Stimulated activated CD4-positive, alpha-beta T cell treated with anti-CD3 and anti-CD28 coated beads, Interleukin-2, amount 100 ng/mL, for 24 hours (primary cell): Measurements from ENCODE around the gene NCOA7.
"Not testable (repeated sequence)": the region's sequence is repeated elsewhere in the genome, so short reads cannot be mapped to it uniquely, and the experiment has no call there.

Source experiments
- DNase-seq, 2 donors: peaks; one replicate each; pipeline ENCODE4 v3.0.0-alpha.2; 2020

Gene NCOA7

DNA sequence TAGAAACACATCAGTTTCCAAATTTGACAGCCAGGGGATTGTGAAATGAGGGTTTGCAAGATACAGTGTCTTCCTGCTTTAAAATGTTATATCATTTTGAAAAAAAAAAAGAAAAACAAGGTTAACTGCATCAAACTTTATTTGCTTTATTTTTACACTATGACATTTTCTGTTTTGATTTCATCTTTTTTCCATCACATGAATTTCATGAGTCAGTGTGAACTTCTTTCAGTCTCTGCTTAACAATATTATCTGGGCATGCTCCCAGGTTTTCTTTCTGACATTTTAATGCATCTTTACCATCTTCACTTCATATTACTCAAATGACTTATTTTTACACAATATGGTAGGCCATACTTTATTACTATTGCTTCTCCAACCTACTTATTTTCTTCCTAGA, 1.9 kb downstream of the NCOA7 start:
- DNase-seq, result no peak

DNA sequence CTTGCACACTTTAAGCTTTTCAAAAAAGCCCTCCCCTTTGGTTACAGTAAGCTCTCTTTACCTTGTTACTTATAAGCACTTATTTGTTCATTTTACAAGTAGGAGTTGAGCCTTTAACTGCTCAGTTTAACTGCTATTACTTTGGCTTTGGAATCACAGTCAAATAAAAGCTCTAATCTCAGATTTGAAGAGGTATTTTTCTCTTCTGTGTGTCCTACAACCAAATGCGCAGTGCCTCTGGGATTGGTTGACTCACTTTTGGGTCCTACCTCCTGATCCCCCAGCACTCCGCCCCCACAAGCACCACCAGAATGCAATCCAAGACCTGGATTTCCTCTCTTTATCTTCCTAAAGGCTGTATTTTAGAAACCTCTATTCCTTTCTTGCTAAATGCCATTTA, 2.5 kb downstream of the NCOA7 start:
- DNase-seq, result no peak

DNA sequence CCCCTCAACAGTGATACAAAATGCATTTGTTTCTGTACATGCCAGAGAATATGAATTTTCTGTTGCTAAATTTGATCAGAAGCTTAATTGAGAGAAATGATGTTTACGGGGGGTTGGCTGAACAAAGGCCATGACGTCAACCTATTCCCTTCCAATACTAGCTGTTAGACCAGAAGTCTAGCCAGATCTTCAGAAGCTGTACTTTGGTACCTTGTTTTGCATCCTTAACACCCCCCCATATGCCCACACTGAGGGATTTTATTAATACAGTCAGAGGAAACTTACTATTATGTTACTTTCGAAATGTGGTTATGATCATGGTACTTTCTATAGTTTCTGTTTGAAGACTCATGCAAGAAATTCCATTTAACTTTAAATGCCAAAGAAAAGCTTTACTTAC, 3.1 kb downstream of the NCOA7 start:
- peak in 1 of 2 donors; percentile 32 for DNase-seq

DNA sequence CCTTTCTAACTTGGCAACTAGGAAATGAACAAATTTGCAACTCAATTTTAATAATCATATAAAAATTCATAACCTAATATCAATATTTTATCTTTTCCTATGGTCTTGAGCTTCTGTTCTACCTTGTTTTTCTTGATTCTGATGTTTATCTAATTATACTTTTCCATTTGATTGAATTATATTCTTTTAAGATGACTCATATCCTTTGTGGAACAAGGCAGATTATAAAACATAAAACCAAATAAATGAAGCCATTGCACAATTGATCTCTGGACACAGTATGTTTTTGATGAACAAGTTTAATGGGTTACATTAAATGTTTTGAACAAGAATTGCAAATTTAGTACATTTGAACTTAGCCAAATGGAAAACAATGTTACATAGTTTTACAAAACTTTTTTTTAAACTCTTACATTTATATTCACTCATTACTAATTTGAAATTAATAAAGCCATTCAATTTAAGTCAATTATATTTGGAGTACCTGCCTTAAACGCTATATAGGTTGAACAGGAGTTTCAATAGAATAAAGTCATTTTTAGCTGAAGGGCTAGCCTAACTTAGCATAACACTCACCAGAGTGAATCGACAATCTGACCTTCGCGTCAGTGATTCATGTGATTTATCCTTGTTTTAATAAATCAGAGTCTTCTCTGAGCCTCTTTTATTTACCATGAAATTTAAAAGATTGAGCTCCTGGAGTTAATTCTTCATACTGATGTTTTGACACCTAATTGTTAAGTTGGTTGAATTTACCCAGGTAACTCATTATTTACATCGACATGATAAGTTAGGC, 3.8 kb downstream of the NCOA7 start:
- no peak for DNase-seq

DNA sequence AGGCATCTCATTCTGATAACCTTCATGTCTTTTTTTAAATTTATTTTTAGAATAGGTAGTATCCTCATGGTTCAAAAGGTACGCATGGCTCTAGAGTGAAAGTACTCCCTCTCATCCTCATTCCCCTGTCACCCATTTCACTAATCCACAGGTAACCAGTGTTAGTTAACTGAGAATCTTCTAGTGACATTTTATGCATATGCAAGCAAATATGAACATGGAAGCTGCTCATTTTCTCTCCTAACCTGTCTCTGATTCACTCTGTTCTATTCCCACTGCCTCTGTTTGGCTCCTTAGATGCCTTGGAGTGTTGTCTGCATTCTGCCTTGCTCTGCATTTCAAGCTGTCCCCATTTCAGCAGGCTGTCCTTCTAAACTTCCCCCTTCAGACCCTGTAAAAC, 4.5 kb downstream of the NCOA7 start:
- no peak for DNase-seq

DNA sequence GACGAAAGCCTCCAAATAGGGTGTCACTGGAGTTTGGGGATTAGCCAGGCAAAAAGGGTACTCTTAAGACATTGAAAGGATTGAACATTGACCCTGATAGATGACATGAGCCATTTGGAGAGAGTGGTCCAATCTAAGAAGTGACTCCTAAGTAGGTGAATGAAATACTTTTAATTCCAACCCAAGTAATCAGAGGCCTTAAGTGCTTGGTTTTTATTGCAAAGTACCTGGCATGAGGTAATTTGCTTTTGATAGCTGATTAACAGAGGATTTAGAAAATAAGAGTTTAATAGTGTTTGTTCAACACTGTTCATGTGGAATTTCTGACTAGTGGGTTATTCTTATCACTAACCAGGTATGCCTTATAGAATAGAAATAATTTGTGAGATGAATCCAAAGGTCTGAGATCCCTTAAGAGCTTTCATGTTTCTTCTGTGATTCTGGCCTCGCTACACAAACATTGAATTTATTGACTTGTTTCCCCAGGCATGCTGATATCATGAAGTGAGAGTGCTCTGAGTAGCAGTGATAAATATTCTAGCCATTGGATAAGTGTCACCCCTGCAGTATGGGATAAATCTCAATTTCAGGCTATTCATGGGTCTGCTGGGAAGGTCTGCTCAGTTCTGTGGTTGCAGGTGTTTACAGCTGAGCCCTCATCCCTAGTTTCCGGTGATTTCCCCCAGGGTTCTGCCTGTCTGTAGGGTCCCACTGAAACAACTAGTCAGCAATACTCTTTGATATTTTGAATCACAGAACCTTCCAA, 6.5 kb downstream of the NCOA7 start:
- DNase-seq, result no peak

DNA sequence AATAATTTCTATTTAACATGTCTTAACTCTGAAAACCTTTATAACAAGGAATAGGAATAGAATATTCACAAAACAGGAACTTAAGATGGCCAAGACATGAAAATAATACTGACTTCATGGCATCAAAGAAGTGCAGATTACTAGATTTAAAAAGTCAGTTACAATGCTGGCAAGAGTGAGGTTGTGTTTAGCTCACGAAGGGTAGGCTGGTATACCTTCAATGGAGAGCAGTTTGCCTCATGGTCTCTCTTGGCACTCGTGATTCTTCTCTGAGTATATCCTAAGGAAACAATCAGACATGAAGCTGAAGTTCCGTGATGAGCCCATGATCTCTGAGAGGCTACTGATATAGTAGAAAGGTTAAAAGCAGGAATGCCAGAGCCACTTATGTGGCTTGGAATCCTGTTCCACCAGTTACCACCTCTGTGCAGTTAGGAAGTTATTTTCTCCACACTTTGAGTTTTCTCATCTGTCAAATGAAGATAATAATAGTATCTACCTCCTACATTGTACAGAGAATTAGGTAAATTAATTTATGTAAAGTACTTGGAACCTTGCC, 7.2 kb downstream of the NCOA7 start:
- no peak for DNase-seq

DNA sequence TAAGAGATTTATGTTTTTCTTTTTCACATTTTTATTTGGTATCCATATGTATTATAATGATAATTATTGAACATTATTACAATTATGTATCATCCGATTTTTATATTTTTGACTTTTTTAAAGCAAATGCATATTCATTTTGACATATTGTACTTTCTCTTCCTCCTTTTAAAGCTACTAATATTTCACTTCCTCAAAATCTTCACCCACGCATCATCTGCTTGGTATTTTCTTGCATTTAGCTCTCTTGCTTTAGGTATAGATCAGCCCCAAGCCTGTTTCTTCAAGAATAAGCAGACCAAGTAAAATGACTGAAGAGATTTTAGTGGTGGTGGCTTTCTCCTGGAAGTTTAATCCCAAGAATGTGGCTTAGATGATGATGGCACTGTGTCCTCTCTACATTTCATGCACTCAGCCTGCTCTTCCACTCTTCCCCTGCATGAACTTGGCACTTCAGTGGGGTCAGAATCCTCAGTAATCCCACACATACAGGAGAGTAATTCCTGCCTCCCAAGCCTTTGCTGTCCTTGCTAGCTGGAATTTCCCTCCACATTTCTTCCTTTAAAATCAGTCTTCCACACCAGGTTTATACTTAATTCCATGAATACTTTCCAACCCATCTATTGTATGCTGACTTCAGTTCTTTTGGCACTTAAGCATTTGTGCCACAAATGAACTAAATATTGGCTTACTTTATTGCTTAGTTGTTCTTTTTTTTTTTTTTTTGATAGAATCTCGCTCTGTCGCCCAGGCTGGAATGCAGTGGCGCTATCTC, 8.2 kb downstream of the NCOA7 start:
- DNase-seq, result no peak

DNA sequence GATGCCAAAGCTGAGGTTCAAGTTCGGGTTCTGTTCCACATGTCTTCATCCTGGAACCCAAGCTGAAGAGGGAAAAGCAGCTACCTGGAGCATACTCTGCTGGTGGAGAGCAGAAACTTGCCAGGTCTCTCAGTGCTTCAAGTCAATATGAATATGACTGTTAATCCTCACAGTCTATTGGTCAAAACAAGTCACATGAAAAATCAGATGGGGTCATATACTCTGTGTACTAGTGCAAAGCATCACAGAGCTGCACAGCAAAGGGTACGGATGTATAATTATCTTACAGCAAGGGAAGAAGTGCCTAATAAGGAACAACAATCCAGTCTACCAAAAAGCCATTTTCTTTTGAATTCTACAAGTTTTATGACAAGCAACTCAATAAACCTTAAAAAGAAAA, 11.6 kb downstream of the NCOA7 start:
- no peak for DNase-seq

DNA sequence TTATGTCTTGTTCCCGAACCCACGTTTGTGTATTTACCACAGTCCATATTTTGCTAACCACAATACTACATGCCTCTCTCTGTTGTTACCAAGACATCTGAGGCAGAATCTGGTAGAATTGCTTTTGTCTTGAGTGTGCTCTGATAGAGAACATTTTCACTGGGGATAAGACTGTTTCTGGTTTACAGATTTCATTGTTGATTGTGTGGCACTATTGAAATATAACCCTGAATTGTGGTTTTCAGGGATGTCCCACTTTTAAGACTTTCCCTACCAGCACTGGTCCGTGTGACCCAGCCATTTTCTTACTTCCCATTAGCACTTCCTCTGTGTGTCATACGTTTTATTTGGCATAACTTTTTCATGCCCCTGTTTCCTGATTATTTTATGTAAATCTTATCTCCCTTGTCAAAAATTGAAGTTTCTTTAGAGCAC, 12.2 kb downstream of the NCOA7 start:
- DNase-seq, result no peak

DNA sequence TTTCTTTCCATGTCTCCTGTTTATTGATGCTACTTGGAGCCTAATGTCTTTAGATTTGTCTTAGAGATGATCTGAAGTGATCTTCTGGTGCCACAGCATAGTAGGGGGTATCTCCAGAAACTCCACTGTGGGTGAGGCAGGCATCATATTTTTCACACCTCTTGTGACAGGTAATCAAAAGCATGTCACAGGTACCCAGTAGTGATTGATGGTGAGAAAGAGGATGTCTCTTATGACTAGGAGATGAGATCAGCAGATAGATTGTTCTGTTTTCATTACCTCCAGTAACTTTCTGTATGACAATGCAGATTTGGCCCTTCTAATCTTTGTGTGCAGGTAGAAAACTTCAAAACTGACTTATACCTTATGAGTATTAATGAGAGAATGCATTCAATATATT, 13.5 kb downstream of the NCOA7 start:
- peak in 1 of 2 donors; percentile 41 for DNase-seq

DNA sequence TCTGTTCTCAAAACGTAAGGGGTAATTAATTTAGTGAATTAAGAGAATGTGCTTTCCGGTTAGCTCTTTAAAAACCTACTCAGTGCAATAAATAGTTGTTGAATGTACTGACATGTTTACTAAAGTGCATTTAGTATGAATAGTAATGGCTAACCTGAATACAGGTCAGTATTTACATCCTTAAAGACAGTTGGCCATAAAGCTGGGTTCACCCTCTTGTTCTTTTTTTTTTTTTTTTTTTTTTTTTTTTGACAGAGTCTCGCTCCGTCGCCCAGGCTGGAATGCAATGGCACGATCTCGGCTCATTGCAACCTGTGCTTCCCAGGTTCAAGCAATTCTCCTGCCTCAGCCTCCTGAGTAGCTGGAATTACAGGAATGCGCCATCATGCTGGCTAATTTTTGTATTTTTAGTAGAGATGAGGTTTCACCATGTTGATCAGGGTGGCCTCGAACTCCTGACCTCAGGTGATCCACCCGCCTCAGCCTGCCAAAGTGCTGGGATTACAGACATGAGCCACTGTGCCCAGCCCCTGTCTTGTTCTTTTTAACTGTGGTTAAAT, 14.2 kb downstream of the NCOA7 start:
- not testable (repeated sequence) for DNase-seq

DNA sequence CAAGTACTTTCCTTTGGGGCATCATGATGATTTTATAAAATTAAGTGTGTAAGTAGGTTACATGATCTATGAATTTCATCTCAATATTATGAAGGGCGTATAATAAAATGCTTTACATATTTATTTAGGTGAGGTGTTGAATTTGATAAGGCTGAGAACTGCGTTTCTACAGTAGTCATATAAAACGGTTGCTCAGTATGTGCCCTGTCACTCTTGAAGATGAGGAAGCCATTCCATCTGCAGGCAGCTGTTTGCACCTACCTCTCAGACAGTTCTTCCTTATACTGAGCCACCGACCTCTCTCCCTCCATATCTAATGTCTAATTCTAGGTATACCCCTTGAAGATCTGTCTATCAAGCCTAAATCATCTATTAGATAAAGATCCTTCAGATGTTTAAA, 16.1 kb downstream of the NCOA7 start:
- DNase-seq, result no peak

DNA sequence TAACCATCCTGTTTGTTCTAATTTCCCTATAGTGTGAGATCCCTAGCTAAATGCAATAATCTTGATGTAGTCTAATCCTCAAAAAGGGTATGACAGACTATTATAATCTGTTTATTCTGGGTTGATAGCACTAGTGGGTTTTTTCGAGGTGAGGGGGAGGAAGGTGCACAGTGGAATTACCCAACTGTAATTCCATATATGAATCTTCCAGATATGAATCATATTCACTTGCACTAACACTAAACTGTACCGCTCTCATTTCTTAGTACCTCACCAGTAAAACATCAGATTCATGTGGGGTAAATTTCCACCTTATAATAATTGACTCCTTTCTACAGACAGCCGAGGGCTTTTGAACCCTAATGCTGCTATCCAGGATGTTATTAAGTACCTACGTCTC, 16.5 kb downstream of the NCOA7 start:
- DNase-seq, result peak in 1 of 2 donors; percentile 35

DNA sequence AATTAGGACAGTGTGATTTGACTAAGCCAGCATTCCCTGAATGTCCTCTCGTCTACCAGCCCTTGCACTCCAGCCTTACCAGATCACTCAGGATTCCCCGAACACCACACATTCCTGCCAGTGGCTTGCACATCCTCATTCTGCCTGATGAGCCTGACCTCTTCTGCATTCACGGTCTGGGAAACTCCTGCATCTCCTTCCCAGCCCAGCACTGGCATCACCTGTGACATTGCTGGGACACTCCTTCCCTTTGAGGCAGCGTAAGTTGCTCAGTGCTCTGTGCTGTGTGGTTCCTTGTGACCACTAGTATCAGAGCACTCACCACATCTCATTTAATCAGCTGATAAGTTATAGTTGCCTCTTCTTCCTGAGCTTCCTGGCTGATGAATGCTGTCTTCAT, 17.3 kb downstream of the NCOA7 start:
- DNase-seq, result no peak

DNA sequence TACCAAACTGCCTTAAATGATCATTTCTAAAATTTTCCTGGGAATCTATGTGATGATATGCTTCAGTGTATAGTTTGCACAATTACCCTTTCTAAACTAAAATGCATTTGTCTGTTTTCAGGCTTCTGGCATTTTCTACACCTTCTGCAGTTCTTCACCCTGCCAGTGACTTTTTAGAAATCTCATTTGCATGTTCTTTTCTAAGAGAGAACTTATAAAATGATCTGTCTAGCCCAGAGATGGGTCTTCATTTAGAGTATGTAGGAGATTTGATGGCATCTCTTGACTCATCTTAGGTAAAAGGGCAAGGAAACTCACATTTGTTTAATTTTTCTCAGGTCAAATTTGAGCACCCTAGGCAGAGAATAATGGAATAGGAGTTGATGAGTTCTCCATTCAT, 17.8 kb downstream of the NCOA7 start:
- no peak for DNase-seq

DNA sequence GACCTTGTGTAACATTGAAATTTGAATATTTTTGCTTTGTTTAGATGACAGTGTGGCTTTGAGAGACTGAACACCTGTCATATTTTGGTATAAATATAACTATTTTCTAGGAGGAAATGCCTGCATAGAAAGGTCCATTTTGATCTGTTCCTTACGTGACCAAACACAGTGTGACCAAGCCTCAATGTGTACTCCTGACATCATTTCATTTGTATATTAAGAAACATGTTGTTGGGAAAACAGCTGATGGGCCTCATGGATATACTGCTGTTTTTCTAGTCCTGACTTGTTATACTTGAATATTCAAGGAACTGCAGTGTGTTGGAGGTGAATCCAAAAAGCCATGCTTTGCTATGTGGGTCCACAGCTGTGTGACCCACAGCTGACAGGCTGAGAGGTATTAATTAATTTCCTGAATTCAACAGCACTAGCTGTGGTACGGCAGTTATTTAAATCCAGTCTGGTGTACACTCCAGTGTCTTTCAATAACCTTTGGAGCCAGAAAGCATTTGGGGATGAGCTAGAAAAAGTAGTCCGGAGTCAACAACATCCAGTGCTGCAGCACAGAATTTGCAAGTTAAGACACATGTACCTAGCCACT, 18.9 kb downstream of the NCOA7 start:
- no peak for DNase-seq

DNA sequence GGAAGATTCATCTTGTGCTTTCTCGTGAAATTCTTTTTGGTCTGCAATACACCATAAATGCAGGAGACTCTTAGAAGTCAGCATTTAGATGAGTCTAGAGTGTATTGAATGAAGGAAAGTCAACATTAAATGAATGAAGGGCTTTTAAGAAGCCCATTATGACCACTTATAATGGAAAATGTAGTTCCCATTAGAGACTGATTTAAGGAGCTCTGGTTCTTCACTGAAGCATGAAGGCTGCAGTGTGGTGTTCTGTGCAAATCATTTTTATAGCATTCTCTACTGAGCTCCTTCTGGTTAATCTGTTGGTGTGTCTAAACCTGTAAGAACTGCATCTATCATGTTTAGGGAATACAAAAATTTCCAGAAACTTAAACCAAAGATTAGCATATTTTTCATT, 19.7 kb downstream of the NCOA7 start:
- DNase-seq, result no peak

DNA sequence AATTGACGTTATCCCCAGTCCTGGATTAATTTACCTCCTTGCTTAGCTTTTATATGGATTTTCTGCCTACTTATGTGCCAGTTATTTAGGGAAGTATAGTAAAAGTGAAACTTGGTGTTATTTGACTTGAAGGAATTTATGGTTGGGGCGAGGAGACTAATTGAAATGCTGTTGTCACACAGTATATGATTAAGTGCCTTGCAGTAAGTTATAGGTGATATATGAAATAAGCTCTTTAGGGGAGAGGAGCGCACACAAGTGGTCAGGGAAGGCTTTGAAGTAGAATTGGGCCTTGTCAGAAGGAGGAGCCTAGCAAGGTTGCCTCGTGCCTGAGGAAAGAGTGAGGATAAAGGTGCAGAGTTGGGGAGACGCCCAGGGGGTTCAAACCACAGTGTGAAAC, 20.5 kb downstream of the NCOA7 start:
- DNase-seq, result no peak

DNA sequence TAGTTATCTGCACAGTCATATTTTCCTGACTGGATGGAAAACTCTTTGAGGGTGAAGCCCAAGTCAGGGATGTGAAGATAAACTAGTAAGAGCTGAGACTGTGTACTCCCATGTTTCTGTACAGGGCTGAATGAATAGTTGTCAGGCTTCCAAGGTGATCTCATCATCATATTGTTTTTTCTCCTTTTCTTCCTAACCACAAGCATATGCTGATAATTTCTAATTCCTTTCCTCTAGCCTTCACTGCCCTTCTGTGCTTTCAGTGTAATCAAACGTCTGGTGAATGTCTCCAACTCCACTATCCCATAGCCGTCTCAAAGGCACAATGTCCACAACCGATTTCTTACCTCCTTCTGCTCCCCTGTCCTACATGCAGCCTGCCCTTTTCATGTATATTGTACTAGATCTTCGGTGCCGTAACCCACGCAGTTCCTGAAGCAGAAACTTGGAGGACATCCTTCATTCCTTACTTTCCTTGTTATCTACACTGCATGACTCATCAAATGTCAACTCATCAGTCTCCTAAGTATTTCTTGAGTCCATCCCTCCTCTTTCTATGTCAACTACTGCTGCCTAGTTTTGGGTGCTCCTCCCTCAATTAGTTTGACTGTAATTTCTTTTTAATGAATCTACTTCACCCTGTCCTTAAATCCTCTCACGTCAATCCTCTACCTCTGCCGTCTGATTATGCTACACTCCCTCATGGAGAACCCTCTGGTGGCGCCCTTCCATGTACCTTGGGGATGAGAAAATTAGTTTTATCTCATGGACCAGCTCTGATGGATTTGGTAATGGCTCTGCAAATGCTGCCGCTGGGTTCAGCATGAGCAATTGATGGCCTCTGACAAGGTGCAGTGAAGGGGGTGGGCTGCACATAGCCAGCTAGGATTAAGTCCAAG, 21.9 kb downstream of the NCOA7 start:
- DNase-seq, result no peak

DNA sequence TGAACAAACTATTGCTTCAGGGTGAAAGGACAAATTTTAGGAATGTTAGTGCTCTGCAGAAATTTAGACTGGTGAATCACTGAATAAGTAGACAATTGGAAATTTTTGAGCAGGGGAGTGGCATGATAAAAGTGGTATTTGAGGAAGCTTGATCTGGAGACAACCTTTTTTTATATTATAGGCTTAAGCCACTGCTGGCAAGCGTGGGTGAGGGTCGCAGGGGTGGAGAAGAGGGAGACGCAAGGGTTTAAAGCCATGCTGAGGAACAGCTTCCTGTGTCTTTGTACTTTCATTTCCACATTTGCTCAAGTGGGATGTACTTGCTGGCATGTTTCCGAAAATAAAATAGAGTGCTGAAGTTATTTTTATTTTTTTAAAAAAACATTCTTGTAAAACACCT, 23.7 kb downstream of the NCOA7 start:
- no peak for DNase-seq
